GM19238 (cell line): ENCODE results near the gene HPCAL1.

Source experiments
- DNase-seq: peaks from one replicate; pipeline ENCODE4 v3.0.0; 2011; ENCODE audit warnings: low spot score; ENCODE audit not compliant: insufficient read length

Gene HPCAL1

GRCh38 chr2:10303181-10303693 is 533 bp downstream of the HPCAL1 start:
- no peak for DNase-seq

- peak; percentile 50 for DNase-seq
These were observed 1.1 kb downstream of the HPCAL1 start for GRCh38 chr2:10303694-10304378.

GRCh38 chr2:10304458-10305253 is 2.0 kb downstream of the HPCAL1 start:
- DNase-seq, result no peak

- no peak for DNase-seq
These were observed 2.5 kb downstream of the HPCAL1 start for GRCh38 chr2:10305254-10305635.

- DNase-seq, result no peak
These were observed 3.0 kb downstream of the HPCAL1 start for GRCh38 chr2:10305715-10306114.

GRCh38 chr2:10306901-10307463 is 4.3 kb downstream of the HPCAL1 start:
- DNase-seq, result no peak

- DNase-seq, result no peak
These were observed 5.0 kb downstream of the HPCAL1 start for GRCh38 chr2:10307561-10308156.

GRCh38 chr2:10308866-10309265 is 6.2 kb downstream of the HPCAL1 start:
- no peak for DNase-seq

- DNase-seq, result no peak
These were observed 6.6 kb downstream of the HPCAL1 start for GRCh38 chr2:10309286-10309685.

GRCh38 chr2:10310309-10310888 is 7.7 kb downstream of the HPCAL1 start:
- no peak for DNase-seq

- no peak for DNase-seq
These were observed 9.0 kb downstream of the HPCAL1 start for GRCh38 chr2:10311736-10312135.

GRCh38 chr2:10312437-10312957 is 9.8 kb downstream of the HPCAL1 start:
- no peak for DNase-seq

- DNase-seq, result no peak
These were observed 13.6 kb downstream of the HPCAL1 start for GRCh38 chr2:10316336-10316735.

GRCh38 chr2:10316860-10317259 is 14.2 kb downstream of the HPCAL1 start:
- DNase-seq, result no peak

GRCh38 chr2:10317646-10318045 is 14.9 kb downstream of the HPCAL1 start:
- no peak for DNase-seq

GRCh38 chr2:10318345-10318744 is 15.6 kb downstream of the HPCAL1 start:
- no peak for DNase-seq

- no peak for DNase-seq
These were observed 17.3 kb downstream of the HPCAL1 start for GRCh38 chr2:10319892-10320574.

- no peak for DNase-seq
These were observed 17.8 kb downstream of the HPCAL1 start for GRCh38 chr2:10320575-10320931.

GRCh38 chr2:10320933-10321332 is 18.2 kb downstream of the HPCAL1 start:
- no peak for DNase-seq

GRCh38 chr2:10321622-10322021 is 18.9 kb downstream of the HPCAL1 start:
- no peak for DNase-seq

GRCh38 chr2:10322481-10322880 is 19.8 kb downstream of the HPCAL1 start:
- DNase-seq, result no peak
